GOT3 (cell line): ENCODE measurements around the gene IL6ST.

Experiments used
- DNase-seq: peaks from one replicate; lab custom pipeline; 2025; ENCODE audit warnings: mixed read lengths; lab: John Stamatoyannopoulos, UW

The IL6ST gene

GRCh38 chr5:55896238-55896637 lies 98.5 kb downstream of the IL6ST start:
- DNase-seq = no peak

GRCh38 chr5:55895346-55895745 lies 99.4 kb downstream of the IL6ST start:
- DNase-seq = no peak

- DNase-seq = no peak
Measured at GRCh38 chr5:55894135-55894534, 100.6 kb downstream of the IL6ST start.

- DNase-seq = no peak
Measured at GRCh38 chr5:55892479-55892878, 102.3 kb downstream of the IL6ST start.

GRCh38 chr5:55888205-55888604 lies 106.6 kb downstream of the IL6ST start:
- DNase-seq = no peak

GRCh38 chr5:55885359-55885758 lies 109.4 kb downstream of the IL6ST start:
- no peak for DNase-seq
